Mesenteric fat pad (tissue), 1 donor: ENCODE data around the gene ASAH2. TPM values are rescaled to one million over a fixed set of nuclear protein-coding genes. Genes with fewer than 3 reads are reported as not detected.

ENCODE experiments used
- DNase-seq: peaks from one replicate; pipeline ENCODE4 v3.0.0-alpha.2; 2020; ENCODE audit warnings: low spot score
- total RNA-seq: library from RNA; stranded (reverse); fragmentation: NEBNext Ultra II Directional; extraction: Animal tissue kit (Norgen Biotek cat#: 25700); gene quantifications from one replicate; pipeline ENCODE4 v1.2.1, GENCODE V29; 2021
- donor health status: DM: yes; HTN: yes; CAD: no.

Gene ASAH2
- total RNA-seq, 1 donor from 2014 or later = 2.4 TPM

DNA sequence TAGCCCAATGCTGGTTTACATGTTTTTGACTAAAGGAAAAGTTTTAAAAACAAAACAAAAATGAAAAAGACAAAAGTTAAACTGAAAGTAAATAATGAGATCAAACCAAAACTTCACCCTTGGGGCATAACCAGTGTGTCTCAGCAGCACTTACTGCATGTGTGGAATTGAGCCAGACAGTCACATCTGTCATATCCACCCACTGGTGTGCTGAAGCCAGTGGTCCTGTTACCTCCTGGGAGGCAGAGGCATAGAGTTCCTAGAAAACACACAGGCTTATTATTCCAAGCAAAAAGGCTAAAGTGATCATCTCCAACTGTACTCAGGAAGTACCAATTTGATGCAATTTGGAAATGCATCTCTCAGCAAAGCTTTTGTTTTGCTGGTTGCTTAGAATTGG lies 40.4 kb downstream of the ASAH2 start:
- no peak for DNase-seq

Other genes starting within 250 kb of the ASAH2 start
- 42.3 TPM for gene WASHC2A, start 183.6 kb downstream of the ASAH2 start, total RNA-seq